HTERT RPE-1 (cell line): Measurements from ENCODE around the gene TRIM7.
"Not testable (repeated sequence)": the region's sequence is repeated elsewhere in the genome, so short reads cannot be mapped to it uniquely, and the experiment has no call there.

Experiments used
- in situ Hi-C: fragments of 300-500 bp; cut with MboI; formaldehyde crosslinking; loops from 4 replicates; pipeline ENCODE4 v1.14.3; 2020; ENCODE audit warnings: low sequenced_read_pairs

TRIM7 gene

GRCh38 chr5:181156758-181157157 lies 48.2 kb downstream of the TRIM7 start:
- in situ Hi-C loops: no loop called here

- in situ Hi-C loops: no loop called here
These were observed 51.2 kb downstream of the TRIM7 start for GRCh38 chr5:181153814-181154213.

GRCh38 chr5:181152406-181152805 lies 52.6 kb downstream of the TRIM7 start:
- in situ Hi-C loops: no loop called here

- in situ Hi-C loops: no loop called here
These were observed 53.9 kb downstream of the TRIM7 start for GRCh38 chr5:181151146-181151545.

- in situ Hi-C loops: no loop called here
These were observed 54.9 kb downstream of the TRIM7 start for GRCh38 chr5:181149806-181150733.

GRCh38 chr5:181149355-181149754 lies 55.6 kb downstream of the TRIM7 start:
- in situ Hi-C loops: no loop called here

- in situ Hi-C loops: not testable (repeated sequence)
These were observed 57.9 kb downstream of the TRIM7 start, which contains the start of gene OR2V2 for GRCh38 chr5:181146927-181147636. TSS of gene OR2V2 (plus strand) at chr5:181147586. CDS start at chr5:181154943, 7,357 bp downstream.

GRCh38 chr5:181145133-181145532 lies 59.9 kb downstream of the TRIM7 start:
- in situ Hi-C loops: no loop called here
